Tibial nerve (tissue), 4 donors: ENCODE measurements around the gene ZNF775. TPM values are rescaled to one million over a fixed set of nuclear protein-coding genes. Genes with fewer than 3 reads are reported as not detected.

Source experiments
- DNase-seq, 2 donors: peaks; one replicate each; pipeline ENCODE4 v3.0.0-alpha.2; 2019; ENCODE audit warnings: low spot score in 2 of 2
- H3K27ac ChIP-seq, 4 donors: fragments of 200-600 bp; sonication (generic) in 3 of 4; one replicate each; pipeline ENCODE4 v1.5.1; 2017 to 2019; ENCODE audit warnings: mild to moderate bottlenecking in 1 of 4
- H3K27me3 ChIP-seq, 2 donors: fragments of 200-600 bp; sonication (generic) in 1 of 2; one replicate each; pipeline versions ENCODE4 v1.5.1 to v1.6.0; 2017 to 2019
- H3K36me3 ChIP-seq, 3 donors: fragments of 200-600 bp; sonication (generic); one replicate each; pipeline ENCODE4 v1.5.1; 2018 to 2019
- H3K4me1 ChIP-seq, 4 donors: fragments of 200-600 bp; sonication (generic) in 3 of 4; one replicate each; pipeline ENCODE4 v1.5.1; 2017 to 2019
- H3K4me3 ChIP-seq, 4 donors: fragments of 200-600 bp; sonication (generic) in 3 of 4; one replicate each; pipeline ENCODE4 v1.5.1; 2017 to 2019; ENCODE audit warnings: mild to moderate bottlenecking in 1 of 4, moderate library complexity in 1 of 4
- H3K9me3 ChIP-seq, 4 donors: fragments of 200-600 bp; sonication (generic) in 3 of 4; one replicate each; pipeline ENCODE4 v1.5.1; 2017 to 2019
- CTCF ChIP-seq, 5 experiments: fragments of 200-600 bp in 3 of 5; fragments of 450-650 bp in 2 of 5; sonication (generic) in 3 of 5; IDR thresholded peaks; one replicate each; pipeline ENCODE4 v1.5.1; 2016 to 2019; ENCODE audit warnings: antibody characterized with exemption in 5 of 5, mild to moderate bottlenecking in 3 of 5, moderate library complexity in 2 of 5
- EP300 ChIP-seq, 2 donors: sonication (generic); formaldehyde crosslinking; IDR thresholded peaks; one replicate each; pipeline ENCODE4 v1.6.1; 2017; ENCODE audit warnings: antibody characterized with exemption in 2 of 2, mild to moderate bottlenecking in 1 of 2
- POLR2A ChIP-seq, 2 donors: fragments of 450-650 bp; IDR thresholded peaks; one replicate each; pipeline ENCODE4 v1.6.1; 2017; ENCODE audit warnings: antibody characterized with exemption in 2 of 2, mild to moderate bottlenecking in 2 of 2, moderate library complexity in 2 of 2
- WGBS, 2 donors: methylation state at CpG; one replicate each; pipeline ENCODE4 v1.1.5; 2018; 5-methylcytosine and 5-hydroxymethylcytosine counted together
- total RNA-seq, 4 donors: library from RNA; depleted of rRNA; stranded (reverse); fragments of >200 nt; gene quantifications; one replicate each; pipeline ENCODE4 v1.1.0, GENCODE V29; 2016

ZNF775 gene
- total RNA-seq, 4 donors from 2014 or later, result 5.9 to 14.3 (median 11.6) TPM

DNA sequence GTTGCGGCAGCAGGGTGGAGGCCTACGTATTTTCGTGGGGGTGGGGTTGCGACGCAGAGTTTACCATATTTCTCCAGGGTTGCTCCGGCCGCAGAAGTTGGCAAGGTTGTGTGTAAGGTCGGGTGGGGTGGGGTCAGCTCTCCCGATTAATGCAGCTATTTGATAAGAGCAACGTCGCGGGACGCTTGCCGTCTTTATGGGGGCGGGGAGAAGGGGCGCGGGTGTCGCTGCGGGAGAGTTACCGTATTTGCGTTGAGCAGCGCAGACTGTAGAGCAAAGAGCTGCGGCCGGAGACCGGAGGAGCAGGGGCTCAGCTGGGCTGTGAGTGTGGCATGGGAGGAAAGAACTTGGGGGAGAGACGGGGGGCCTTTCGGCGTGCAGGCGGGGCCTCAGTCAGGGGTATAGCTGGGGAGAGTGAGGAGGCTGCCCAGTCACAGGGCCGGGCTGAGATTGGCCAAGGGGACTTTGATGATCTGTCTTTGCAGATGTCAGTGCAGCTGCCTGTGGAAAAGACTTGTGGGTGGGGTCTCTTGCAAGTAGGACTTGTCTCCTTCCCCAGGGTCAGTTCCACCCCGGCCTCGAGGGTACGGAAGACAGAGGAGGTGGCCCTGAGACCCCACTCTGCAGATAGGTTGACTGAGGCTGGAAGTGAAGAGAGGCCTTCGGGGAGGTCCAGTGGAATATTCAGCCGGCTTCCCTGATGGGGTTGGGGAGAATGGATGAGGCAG, 26.6 kb downstream of the ZNF775 start:
- H3K9me3 ChIP-seq, result no peaks in the 10 kb centered on the region
- H3K36me3 ChIP-seq, result peaks cover 0 to 31% (median 0%) of the 10 kb centered on the region in 3 donors
- DNase-seq, result peak in 1 of 2 donors; percentile 31
- peak overlapping the region; percentile 71 to 93 (median 86) for H3K4me3 ChIP-seq
- no peaks in the 10 kb centered on the region for H3K27me3 ChIP-seq
- 4 to 7% methylated on average over 31 to 35 of the region's 35 CpGs for WGBS, 2 donors
- peaks cover 0 to 44% (median 18%) of the 10 kb centered on the region in 4 donors for H3K4me1 ChIP-seq
- H3K27ac ChIP-seq, result peak overlapping the region; percentile 93 to 99 (median 98)
- TF ChIP-seq CTCF (IDR thresholded peaks at IDR 0.05) (no peak), EP300 (IDR thresholded peaks at IDR 0.05) (no peak), POLR2A (IDR thresholded peaks at IDR 0.05) (no peak)

DNA sequence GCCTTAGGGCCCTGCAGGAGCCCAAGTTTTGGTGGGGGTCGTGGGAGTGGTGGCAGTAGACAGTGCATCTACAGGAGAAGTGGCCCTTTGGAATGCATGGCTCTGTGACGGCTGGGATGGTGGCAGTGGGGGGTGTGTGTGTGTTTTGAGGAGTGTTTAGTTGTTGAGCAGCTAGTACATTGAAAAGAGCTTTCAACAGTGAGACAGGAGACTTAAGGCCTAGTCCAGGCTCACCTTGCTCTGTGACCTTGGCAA, 27.1 kb downstream of the ZNF775 start:
- TF ChIP-seq EP300 (IDR thresholded peaks at IDR 0.05) (no peak), CTCF (IDR thresholded peaks at IDR 0.05) (no peak), POLR2A (IDR thresholded peaks at IDR 0.05) (no peak)
- peak overlapping the region in 3 of 4 donors; percentile 98 to 99 (median 98) for H3K27ac ChIP-seq
- no peak for DNase-seq

GRCh38 chr7:150406567-150407421, 27.7 kb downstream of the ZNF775 start:
- peaks cover 0 to 42% (median 20%) of the 10 kb centered on the region in 4 donors for H3K4me1 ChIP-seq
- peak overlapping the region in 3 of 4 donors; percentile 71 to 93 (median 92) for H3K4me3 ChIP-seq
- peaks cover 0 to 41% (median 0%) of the 10 kb centered on the region in 3 donors for H3K36me3 ChIP-seq
- 49 to 50% methylated on average over 10 of the region's 10 CpGs for WGBS, 2 donors
- peak overlapping the region in 3 of 4 donors; percentile 98 to 99 (median 98) for H3K27ac ChIP-seq
- DNase-seq, result no peak
- TF ChIP-seq EP300 (IDR thresholded peaks at IDR 0.05) (no peak), CTCF (IDR thresholded peaks at IDR 0.05) (no peak), POLR2A (IDR thresholded peaks at IDR 0.05) (no peak)
- no peaks in the 10 kb centered on the region for H3K9me3 ChIP-seq
- H3K27me3 ChIP-seq, result no peaks in the 10 kb centered on the region

More for the DNA sequence above, 27.1 kb downstream of the ZNF775 start:
- WGBS, 2 donors, result 7 to 17% methylated on average over 2 of the region's 2 CpGs
- H3K4me3 ChIP-seq, result peak overlapping the region; percentile 71 to 93 (median 86)
- no peaks in the 10 kb centered on the region for H3K9me3 ChIP-seq
- H3K4me1 ChIP-seq, result peaks cover 0 to 48% (median 20%) of the 10 kb centered on the region in 4 donors
- H3K36me3 ChIP-seq, result peaks cover 0 to 36% (median 0%) of the 10 kb centered on the region in 3 donors
- no peaks in the 10 kb centered on the region for H3K27me3 ChIP-seq

- Histone ChIP-seq H3K4me3 (no peak overlapping the region), H3K27me3 (no peaks in the 10 kb centered on the region), H3K9me3 (no peaks in the 10 kb centered on the region), H3K4me1 (peaks cover 0 to 38% (median 20%) of the 10 kb centered on the region in 4 donors), H3K27ac (peak overlapping the region in 3 of 4 donors; percentile 98 to 99 (median 98)), H3K36me3 (peaks cover 0 to 48% (median 0%) of the 10 kb centered on the region in 3 donors)
- 95% methylated on average over 64 to 65 of the region's 91 CpGs for WGBS, 2 donors
- no peak for TF ChIP-seq POLR2A (IDR thresholded peaks at IDR 0.05)
- no peak for TF ChIP-seq CTCF (IDR thresholded peaks at IDR 0.05)
- no peak for TF ChIP-seq EP300 (IDR thresholded peaks at IDR 0.05)
- no peak for DNase-seq
Observed at GRCh38 chr7:150407588-150408392, 28.7 kb downstream of the ZNF775 start.
